K562 (cell line): ENCODE results near the gene TBX1. TPM values are rescaled to one million over a fixed set of nuclear protein-coding genes. Genes with fewer than 3 reads are reported as not detected.
A peak's percentile ranks its signal among the peaks of the same experiment; 100 is the strongest.

Experiments
- CBFA2T3 ChIP-seq: fragments of 450-650 bp; IDR thresholded peaks from 2 replicates; pipeline ENCODE4 v1.6.1; 2017
- DEAF1 ChIP-seq: fragments of 450-650 bp; formaldehyde crosslinking; IDR thresholded peaks from 2 replicates; pipeline ENCODE4 v1.4.0; 2020; ENCODE audit warnings: mild to moderate bottlenecking, moderate library complexity
- E2F4 ChIP-seq: sonication (generic); formaldehyde crosslinking; IDR thresholded peaks from 2 replicates; pipeline ENCODE4 v1.8.0; 2022; ENCODE audit warnings: mild to moderate bottlenecking, low read depth, missing genetic modification reagents
- KAT7 ChIP-seq: sonication (generic); formaldehyde crosslinking; IDR thresholded peaks from 2 replicates; pipeline ENCODE4 v1.8.0; 2022; ENCODE audit warnings: missing genetic modification reagents, mild to moderate bottlenecking, borderline replicate concordance
- MYBL2 ChIP-seq, 2 experiments: fragments of 450-650 bp in 1 of 2; sonication (generic) in 1 of 2; formaldehyde crosslinking in 1 of 2; IDR thresholded peaks; 2 replicates each; pipeline versions ENCODE4 v1.6.1 to v1.8.1; 2017 to 2022; ENCODE audit warnings: borderline replicate concordance in 1 of 2, inconsistent platforms in 1 of 2, low read depth in 1 of 2, mild to moderate bottlenecking in 1 of 2, missing genetic modification reagents in 1 of 2, moderate library complexity in 1 of 2
- PATZ1 ChIP-seq: fragments of 250-450 bp; sonication (Bioruptor Pico); IDR thresholded peaks from 2 replicates; pipeline ENCODE4 v1.5.0; 2020; ENCODE audit warnings: mild to moderate bottlenecking, borderline replicate concordance
- POLR2G ChIP-seq: fragments of 200-400 bp; formaldehyde crosslinking; IDR thresholded peaks from 2 replicates; pipeline ENCODE4 v1.6.1; 2017; ENCODE audit warnings: low read depth, mild to moderate bottlenecking, antibody characterized with exemption, low read length, moderate library complexity
- RBM14 ChIP-seq: fragments of 200-400 bp; formaldehyde crosslinking; IDR thresholded peaks from 2 replicates; pipeline ENCODE4 v1.6.1; 2018; ENCODE audit warnings: low read depth, mild to moderate bottlenecking, low read length, moderate library complexity, borderline replicate concordance; ENCODE audit not compliant: insufficient read depth
- RBM22 ChIP-seq: fragments of 200-400 bp; formaldehyde crosslinking; IDR thresholded peaks from 2 replicates; pipeline ENCODE4 v1.6.1; 2018; ENCODE audit warnings: low read length, low read depth; ENCODE audit not compliant: poor library complexity, severe bottlenecking
- TGIF2 ChIP-seq: sonication (generic); formaldehyde crosslinking; IDR thresholded peaks from 2 replicates; pipeline ENCODE4 v1.8.1; 2022; ENCODE audit warnings: mild to moderate bottlenecking, missing genetic modification reagents, moderate library complexity
- ZNF134 ChIP-seq: fragments of 250-450 bp; sonication (Bioruptor Pico); conservative IDR thresholded peaks from 2 replicates; pipeline ENCODE4 v1.4.0; 2020
- ZNF140 ChIP-seq: fragments of 250-450 bp; sonication (Bioruptor Pico); IDR thresholded peaks from 2 replicates; pipeline ENCODE4 v1.8.0; 2021; ENCODE audit warnings: moderate library complexity, mild to moderate bottlenecking, inconsistent platforms
- ZNF699 ChIP-seq: fragments of 250-450 bp; sonication (Bioruptor Pico); IDR thresholded peaks from 2 replicates; pipeline ENCODE4 v1.8.0; 2021; ENCODE audit warnings: mild to moderate bottlenecking, moderate library complexity; ENCODE audit not compliant: insufficient replicate concordance
- polyA plus RNA-seq, 8 experiments: library from polyadenylated mRNA; depleted of rRNA in 4 of 8; stranded (reverse) in 5 of 8; unstranded in 3 of 8; fragments of >200 nt; fragmentation: Nextera tagmentation in 2 of 8; fragmentation: Illumina TruSeq in 1 of 8; extraction: Ambion mirVana in 2 of 8; extraction: Trizol in 1 of 8; gene quantifications; 2 replicates each; pipeline versions ENCODE4 v1.2.1 to v1.2.3, GENCODE V29; 2011 to 2014; ENCODE audit warnings: inconsistent platforms in 1 of 8, missing spikeins in 1 of 8
- total RNA-seq, 7 experiments: library from RNA; depleted of rRNA in 6 of 7; stranded (reverse); fragments of >200 nt in 6 of 7; fragmentation: Illumina TruSeq in 2 of 7; extraction: Trizol in 2 of 7; gene quantifications; 2 replicates each; pipeline versions ENCODE4 v1.2.1 to v1.2.3, GENCODE V29; 2011 to 2021; ENCODE audit warnings: low replicate concordance in 1 of 7

TBX1 gene
- total and polyA plus RNA-seq, 9 of the 15 experiments (the other 6 are each of a cell fraction or from before 2014, with no cell fraction given), result 0.07 to 35.0 (median 3.9) TPM

GRCh38 chr22:19784384-19785175 is 24.0 kb downstream of the TBX1 start (continued):
- TF ChIP-seq RBM14 (0 out of 2 replicates have a peak, but pooled peaks have one; percentile 72), PATZ1 (CRISPR knock-in tag) (no peak), ZNF699 (peak; percentile 29), MYBL2 (IDR thresholded peaks at IDR 0.05; ENCODE audit: low read depth) (no peak), MYBL2 (CRISPR knock-in tag; IDR thresholded peaks at IDR 0.05; ENCODE audit: borderline replicate concordance) (no peak), ZNF140 (no peak), TGIF2 (CRISPR knock-in tag) (no peak), DEAF1 (CRISPR knock-in tag) (no peak), ZNF134 (no peak), CBFA2T3 (no peak), E2F4 (CRISPR knock-in tag) (no peak), POLR2G (peak; percentile 70), KAT7 (no peak), RBM22 (peak; percentile 77)
